Upper lobe of right lung (tissue), 1 donor: ENCODE data around the gene DOK3. TPM values are rescaled to one million over a fixed set of nuclear protein-coding genes. Genes with fewer than 3 reads are reported as not detected.

ENCODE experiments used
- ATAC-seq: fragments of 200-7000 bp; cut with Tn5 transposase; one replicate; pipeline ENCODE4 v1.9.1; 2020; ENCODE audit warnings: mild to moderate bottlenecking, moderate library complexity
- DNase-seq: peaks from one replicate; pipeline ENCODE4 v3.0.0-alpha.2; 2020
- H3K27ac ChIP-seq: fragments of 200-600 bp; one replicate; pipeline ENCODE4 v1.8.0; 2022
- H3K27me3 ChIP-seq: fragments of 200-600 bp; one replicate; pipeline ENCODE4 v1.8.0; 2022; ENCODE audit warnings: mild to moderate bottlenecking
- H3K36me3 ChIP-seq: fragments of 200-600 bp; one replicate; pipeline ENCODE4 v1.8.0; 2022
- H3K4me1 ChIP-seq: fragments of 200-600 bp; one replicate; pipeline ENCODE4 v1.8.0; 2022
- H3K4me3 ChIP-seq: fragments of 200-600 bp; one replicate; pipeline ENCODE4 v1.8.0; 2022; ENCODE audit warnings: mild to moderate bottlenecking
- H3K9me3 ChIP-seq: fragments of 200-600 bp; one replicate; pipeline ENCODE4 v1.8.0; 2022
- intact Hi-C: fragments of 100-400 bp; cut with DNase I; formaldehyde crosslinking; loops from one replicate; pipeline ENCODE4 v1.11.0; 2022
- total RNA-seq: library from RNA; stranded (reverse); fragmentation: NEBNext Ultra II Directional; extraction: Animal tissue kit (Norgen Biotek cat#: 25700); gene quantifications from one replicate; pipeline ENCODE4 v1.2.1, GENCODE V29; 2021
- TF ChIP-seq, protein P1 (sequence below): fragments of 200-600 bp; IDR thresholded peaks from one replicate; pipeline ENCODE4 v1.8.0; 2022; ENCODE audit warnings: antibody characterized with exemption
- donor health status: DM: no; HTN: yes; CAD: no; lungs with severe emphysema.

DOK3 gene
- total RNA-seq, 1 donor from 2014 or later = 45.6 TPM

DNA sequence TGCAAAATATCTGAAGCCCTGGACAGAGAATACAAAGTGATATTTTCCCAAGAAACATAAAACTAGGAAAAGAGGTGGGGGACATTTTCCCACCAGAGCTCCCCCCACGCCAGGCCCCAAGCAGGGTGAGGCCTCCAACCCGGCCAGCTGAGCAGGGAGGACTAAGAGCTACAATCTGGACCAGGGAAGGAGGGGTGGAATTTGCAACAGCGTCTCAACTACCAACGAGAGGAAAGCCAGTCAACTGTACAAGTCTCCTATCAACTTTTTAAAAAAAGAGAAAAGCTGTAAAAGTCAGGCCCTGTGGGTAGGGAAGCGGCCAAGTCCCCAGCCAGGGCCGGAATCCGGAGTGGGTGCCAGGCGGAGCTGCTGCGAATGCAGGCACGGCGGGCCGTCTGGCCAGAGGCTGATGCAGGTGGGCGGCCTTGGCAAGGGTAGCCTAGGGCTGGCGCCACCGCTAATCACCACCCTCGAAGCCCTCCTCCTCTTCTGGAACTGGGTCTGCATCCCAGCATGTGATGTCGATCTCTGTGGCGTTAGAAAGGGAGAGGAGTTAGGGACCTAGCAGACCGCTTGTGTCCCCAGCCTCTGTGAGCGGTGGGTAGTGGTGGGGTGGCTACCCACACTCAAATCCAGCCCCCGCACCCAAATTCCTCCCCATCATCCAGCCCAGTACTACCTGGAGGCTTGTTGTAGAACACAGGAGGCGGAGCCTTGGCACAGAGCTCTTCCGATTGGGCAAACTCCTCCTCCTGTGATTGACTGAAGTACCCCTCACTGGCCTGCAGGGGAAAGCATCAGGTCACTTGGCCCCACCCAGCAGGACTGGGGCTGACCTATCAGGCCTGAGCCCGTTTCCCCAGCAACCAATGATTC lies 52.4 kb downstream of the DOK3 start:
- intact Hi-C loops = loop anchor here (10.0 kb wide), 1 partner anchor 52 kb away; the partner anchor contains the start of genes F12 and PFN3
- H3K4me1 ChIP-seq = peaks cover 28% of the 10 kb centered on the region
- peak; percentile 78 for DNase-seq
- no peaks in the 10 kb centered on the region for H3K9me3 ChIP-seq
- no peaks in the 10 kb centered on the region for H3K36me3 ChIP-seq
- H3K27ac ChIP-seq = no peak overlapping the region
- TF ChIP-seq, protein P1, sequence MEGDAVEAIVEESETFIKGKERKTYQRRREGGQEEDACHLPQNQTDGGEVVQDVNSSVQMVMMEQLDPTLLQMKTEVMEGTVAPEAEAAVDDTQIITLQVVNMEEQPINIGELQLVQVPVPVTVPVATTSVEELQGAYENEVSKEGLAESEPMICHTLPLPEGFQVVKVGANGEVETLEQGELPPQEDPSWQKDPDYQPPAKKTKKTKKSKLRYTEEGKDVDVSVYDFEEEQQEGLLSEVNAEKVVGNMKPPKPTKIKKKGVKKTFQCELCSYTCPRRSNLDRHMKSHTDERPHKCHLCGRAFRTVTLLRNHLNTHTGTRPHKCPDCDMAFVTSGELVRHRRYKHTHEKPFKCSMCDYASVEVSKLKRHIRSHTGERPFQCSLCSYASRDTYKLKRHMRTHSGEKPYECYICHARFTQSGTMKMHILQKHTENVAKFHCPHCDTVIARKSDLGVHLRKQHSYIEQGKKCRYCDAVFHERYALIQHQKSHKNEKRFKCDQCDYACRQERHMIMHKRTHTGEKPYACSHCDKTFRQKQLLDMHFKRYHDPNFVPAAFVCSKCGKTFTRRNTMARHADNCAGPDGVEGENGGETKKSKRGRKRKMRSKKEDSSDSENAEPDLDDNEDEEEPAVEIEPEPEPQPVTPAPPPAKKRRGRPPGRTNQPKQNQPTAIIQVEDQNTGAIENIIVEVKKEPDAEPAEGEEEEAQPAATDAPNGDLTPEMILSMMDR = peak; percentile 50
- H3K4me3 ChIP-seq = no peak overlapping the region
- H3K27me3 ChIP-seq = no peaks in the 10 kb centered on the region
- peak; percentile 57 for ATAC-seq

DNA sequence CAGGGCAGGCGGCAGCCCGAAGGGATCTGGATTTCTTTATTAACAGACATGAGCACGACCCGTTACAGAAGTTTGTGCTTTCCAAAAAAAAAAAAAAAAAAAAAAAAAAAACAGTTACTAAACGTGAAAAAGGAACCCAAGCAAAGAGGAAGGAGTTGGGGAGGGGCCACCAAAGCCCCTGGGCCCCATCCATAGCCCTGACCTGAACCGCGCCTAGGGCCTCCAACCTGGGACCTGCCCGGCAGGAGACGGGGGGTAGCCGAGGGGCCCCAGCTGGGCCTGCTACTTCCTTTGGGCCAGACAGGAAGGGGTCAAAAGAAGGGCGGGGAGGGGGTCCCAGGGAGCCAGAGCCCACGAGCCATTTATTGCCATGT lies 53.0 kb downstream of the DOK3 start:
- H3K36me3 ChIP-seq = no peaks in the 10 kb centered on the region
- no peaks in the 10 kb centered on the region for H3K27me3 ChIP-seq
- H3K4me3 ChIP-seq = peak overlapping the region; percentile 57
- no peak for ATAC-seq
- DNase-seq = no peak
- TF ChIP-seq, protein P1 = no peak
- H3K4me1 ChIP-seq = peaks cover 24% of the 10 kb centered on the region
- H3K27ac ChIP-seq = no peak overlapping the region
- no peaks in the 10 kb centered on the region for H3K9me3 ChIP-seq
- intact Hi-C loops = loop anchor here (10.0 kb wide), 1 partner anchor 52 kb away; the partner anchor contains the start of genes F12 and PFN3

DNA sequence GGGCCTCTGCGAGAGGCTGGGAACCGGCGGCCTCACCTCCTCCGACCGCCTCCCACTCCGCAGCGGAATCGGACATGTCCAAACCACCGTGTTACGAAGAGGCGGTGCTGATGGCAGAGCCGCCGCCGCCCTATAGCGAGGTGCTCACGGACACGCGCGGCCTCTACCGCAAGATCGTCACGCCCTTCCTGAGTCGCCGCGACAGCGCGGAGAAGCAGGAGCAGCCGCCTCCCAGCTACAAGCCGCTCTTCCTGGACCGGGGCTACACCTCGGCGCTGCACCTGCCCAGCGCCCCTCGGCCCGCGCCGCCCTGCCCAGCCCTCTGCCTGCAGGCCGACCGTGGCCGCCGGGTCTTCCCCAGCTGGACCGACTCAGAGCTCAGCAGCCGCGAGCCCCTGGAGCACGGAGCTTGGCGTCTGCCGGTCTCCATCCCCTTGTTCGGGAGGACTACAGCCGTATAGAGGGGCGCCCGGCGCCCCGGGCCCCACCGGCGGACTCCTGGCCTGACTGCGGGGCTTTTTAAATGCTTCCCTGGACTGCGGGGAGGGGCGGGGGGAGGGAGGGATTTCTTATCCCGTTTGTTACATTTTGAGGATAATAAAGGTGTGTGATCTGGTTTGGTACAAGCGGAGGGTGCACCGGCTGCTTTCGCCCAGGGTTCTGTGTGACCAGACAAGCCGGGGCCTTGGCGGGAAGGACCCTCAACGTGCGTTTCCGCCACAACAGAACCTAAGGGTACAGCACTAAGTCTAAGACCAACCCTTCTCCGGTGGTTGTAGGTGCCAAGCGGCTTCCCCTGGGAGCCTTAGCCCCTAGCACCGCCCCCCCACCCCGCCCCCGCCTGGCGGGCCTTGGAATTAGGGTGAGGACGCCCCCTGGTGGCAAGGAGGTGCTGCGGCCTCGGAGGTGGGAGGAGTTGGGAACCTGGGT lies 53.7 kb downstream of the DOK3 start:
- Histone ChIP-seq H3K27me3 (peaks cover 3% of the 10 kb centered on the region), H3K27ac (peak overlapping the region; percentile 5), H3K36me3 (no peaks in the 10 kb centered on the region), H3K4me1 (peaks cover 24% of the 10 kb centered on the region), H3K4me3 (peak overlapping the region; percentile 57), H3K9me3 (no peaks in the 10 kb centered on the region)
- ATAC-seq = peak; percentile 81
- intact Hi-C loops = loop anchor here (10.0 kb wide), 1 partner anchor 51 kb away; the partner anchor contains the start of genes F12 and PFN3
- DNase-seq = peak; percentile 96
- TF ChIP-seq, protein P1 = peak; percentile 89

DNA sequence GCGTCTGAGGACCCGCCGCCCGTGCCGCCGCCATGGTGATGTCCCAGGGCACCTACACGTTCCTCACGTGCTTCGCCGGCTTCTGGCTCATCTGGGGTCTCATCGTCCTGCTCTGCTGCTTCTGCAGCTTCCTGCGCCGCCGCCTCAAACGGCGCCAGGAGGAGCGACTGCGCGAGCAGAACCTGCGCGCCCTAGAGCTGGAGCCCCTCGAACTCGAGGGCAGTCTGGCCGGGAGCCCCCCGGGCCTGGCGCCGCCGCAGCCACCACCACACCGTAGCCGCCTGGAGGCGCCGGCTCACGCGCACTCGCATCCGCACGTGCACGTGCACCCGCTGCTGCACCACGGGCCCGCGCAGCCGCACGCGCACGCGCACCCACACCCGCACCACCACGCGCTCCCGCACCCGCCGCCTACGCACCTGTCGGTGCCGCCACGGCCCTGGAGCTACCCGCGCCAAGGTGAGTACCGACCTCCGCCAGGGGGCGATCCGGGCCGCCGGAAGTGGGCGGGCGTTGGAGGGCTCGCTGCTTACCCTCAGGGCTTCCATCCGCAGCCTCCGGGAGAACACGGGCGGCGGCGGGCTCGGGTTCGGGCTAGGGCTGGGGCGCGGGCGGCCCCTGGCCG lies 54.5 kb downstream of the DOK3 start:
- peak; percentile 68 for ATAC-seq
- TF ChIP-seq, protein P1 = peak; percentile 64
- Histone ChIP-seq H3K36me3 (no peaks in the 10 kb centered on the region), H3K9me3 (no peaks in the 10 kb centered on the region), H3K27ac (peak overlapping the region; percentile 14), H3K4me1 (peaks cover 24% of the 10 kb centered on the region), H3K27me3 (peaks cover 4% of the 10 kb centered on the region), H3K4me3 (peak overlapping the region; percentile 57)
- intact Hi-C loops = loop anchor here (10.0 kb wide), 1 partner anchor 50 kb away; the partner anchor contains the start of genes F12 and PFN3
- peak; percentile 93 for DNase-seq
